ENCODE data around the gene AMMECR1.
"Not testable (repeated sequence)": the region's sequence is repeated elsewhere in the genome, so short reads cannot be mapped to it uniquely, and the experiment has no call there.

Gene AMMECR1

GRCh38 chrX:110171442-110171841 lies 146.4 kb downstream of the AMMECR1 start:
- DNase-seq (ENCODE audit: low spot score): no peak

GRCh38 chrX:110170029-110170428 lies 147.9 kb downstream of the AMMECR1 start:
- no peak for DNase-seq (ENCODE audit: low spot score)

GRCh38 chrX:110168585-110168984 lies 149.3 kb downstream of the AMMECR1 start:
- no peak for DNase-seq (ENCODE audit: low spot score)

GRCh38 chrX:110167952-110168451 lies 149.9 kb downstream of the AMMECR1 start:
- DNase-seq (ENCODE audit: low spot score): no peak

GRCh38 chrX:110163488-110163887 lies 154.4 kb downstream of the AMMECR1 start:
- no peak for DNase-seq (ENCODE audit: low spot score)

- no peak for DNase-seq (ENCODE audit: low spot score)
Observed at GRCh38 chrX:110162867-110163266, 155.0 kb downstream of the AMMECR1 start.

- no peak for DNase-seq (ENCODE audit: low spot score)
Observed at GRCh38 chrX:110162131-110162530, 155.8 kb downstream of the AMMECR1 start.

- DNase-seq (ENCODE audit: low spot score): no peak
Observed at GRCh38 chrX:110161361-110161686, 156.6 kb downstream of the AMMECR1 start.

GRCh38 chrX:110159865-110160264 lies 158.0 kb downstream of the AMMECR1 start:
- no peak for DNase-seq (ENCODE audit: low spot score)

- no peak for DNase-seq (ENCODE audit: low spot score)
Observed at GRCh38 chrX:110159235-110159634, 158.7 kb downstream of the AMMECR1 start.

GRCh38 chrX:110157444-110157843 lies 160.4 kb downstream of the AMMECR1 start:
- no peak for DNase-seq (ENCODE audit: low spot score)

- DNase-seq (ENCODE audit: low spot score): no peak
Observed at GRCh38 chrX:110156167-110156754, 161.6 kb downstream of the AMMECR1 start.

- no peak for DNase-seq (ENCODE audit: low spot score)
Observed at GRCh38 chrX:110155759-110156158, 162.1 kb downstream of the AMMECR1 start.

- DNase-seq (ENCODE audit: low spot score): not testable (repeated sequence)
Observed at GRCh38 chrX:110154328-110154727, 163.6 kb downstream of the AMMECR1 start.

GRCh38 chrX:110153896-110154295 lies 164.0 kb downstream of the AMMECR1 start:
- DNase-seq (ENCODE audit: low spot score): no peak

GRCh38 chrX:110153244-110153643 lies 164.6 kb downstream of the AMMECR1 start:
- DNase-seq (ENCODE audit: low spot score): no peak

GRCh38 chrX:110146521-110146920 lies 171.4 kb downstream of the AMMECR1 start:
- DNase-seq (ENCODE audit: low spot score): peak; percentile 56

- peak; percentile 30 for DNase-seq (ENCODE audit: low spot score)
Observed at GRCh38 chrX:110145854-110146253, 172.0 kb downstream of the AMMECR1 start.

- DNase-seq (ENCODE audit: low spot score): no peak
Observed at GRCh38 chrX:110145311-110145710, 172.6 kb downstream of the AMMECR1 start.
